GM18520 (cell line): ENCODE measurements around the gene TAF9B.
A peak's percentile ranks its signal among the peaks of the same experiment; 100 is the strongest.
"Not testable (repeated sequence)": the region's sequence is repeated elsewhere in the genome, so short reads cannot be mapped to it uniquely, and the experiment has no call there.

Experiments used
- ATAC-seq: cut with Tn5 transposase; IDR thresholded peaks from one replicate; pipeline ENCODE4 v1.9.1; 2021; ENCODE audit not compliant: unreplicated experiment

The TAF9B gene

DNA sequence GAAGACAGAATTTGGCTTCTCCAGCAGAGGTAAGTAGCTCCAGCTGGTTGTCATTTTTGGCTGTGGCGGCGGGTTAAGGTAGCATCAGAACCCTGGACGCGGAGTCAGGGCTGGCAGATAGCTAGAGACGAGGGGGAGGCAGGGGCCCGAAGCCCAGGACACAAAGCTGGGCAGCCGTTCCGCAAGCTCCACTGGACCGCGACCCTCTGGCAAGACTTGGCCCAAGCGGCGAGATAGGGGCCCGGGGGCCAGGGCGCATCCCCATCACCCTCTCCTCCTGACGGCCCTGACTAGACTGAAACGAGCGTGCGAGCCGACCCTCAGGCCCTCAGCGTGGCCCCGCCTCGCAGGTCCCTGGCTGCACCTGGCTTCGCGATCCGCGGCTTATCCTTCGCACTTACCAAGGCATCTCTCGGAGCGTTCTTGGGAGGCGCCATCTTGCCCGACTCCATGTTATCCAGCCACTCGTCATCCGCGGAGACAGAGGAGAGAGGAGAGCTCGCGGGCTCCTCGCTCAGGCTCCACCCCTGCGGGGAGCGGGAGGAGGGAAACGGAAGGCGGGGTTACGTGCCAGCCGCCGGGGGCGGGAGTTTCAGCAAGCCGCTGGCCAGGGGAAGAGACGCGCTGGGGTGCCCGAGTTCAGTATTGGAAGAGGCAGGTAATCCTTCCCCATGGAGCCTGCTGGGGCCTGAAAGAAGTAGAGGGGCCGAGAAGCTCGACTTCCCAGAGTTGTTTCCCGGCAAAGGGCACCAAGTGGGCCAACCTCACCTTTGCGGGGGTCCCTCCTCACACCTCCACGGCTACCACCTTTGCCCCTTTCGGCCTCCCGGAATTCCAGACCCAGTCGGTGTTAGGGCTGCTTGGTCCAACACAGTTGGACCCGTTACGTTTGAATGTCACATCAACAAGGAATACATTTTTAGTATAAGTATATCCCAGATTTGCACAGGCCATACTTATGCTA lies at the start of gene TAF9B:
Gene TAF9B, minus strand, starts transcription at position 491 of the 964 bp plus-strand sequence. Its CDS starts 39 bp downstream, at position 452.
- peak; percentile 91 for ATAC-seq

DNA sequence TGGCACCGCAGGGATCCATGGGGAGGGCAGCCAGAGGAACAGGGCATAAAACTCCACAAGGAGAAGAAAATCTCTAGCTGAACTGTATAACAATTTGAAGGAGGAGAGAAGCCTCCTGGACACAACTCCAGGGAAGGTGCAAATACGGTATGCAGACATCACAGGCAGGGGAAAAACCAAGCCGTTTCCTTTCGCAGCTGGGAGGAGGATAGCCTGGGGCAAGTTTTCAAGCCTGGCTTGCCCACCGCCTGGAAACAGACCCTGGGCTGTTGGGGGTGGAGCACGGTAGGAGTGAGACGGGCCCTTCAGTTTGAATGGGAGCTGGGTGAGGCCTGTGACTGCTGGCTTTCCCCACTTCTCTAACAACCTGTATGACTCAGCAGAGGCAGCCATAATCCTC lies 43.4 kb upstream of the TAF9B start:
- ATAC-seq: no peak

DNA sequence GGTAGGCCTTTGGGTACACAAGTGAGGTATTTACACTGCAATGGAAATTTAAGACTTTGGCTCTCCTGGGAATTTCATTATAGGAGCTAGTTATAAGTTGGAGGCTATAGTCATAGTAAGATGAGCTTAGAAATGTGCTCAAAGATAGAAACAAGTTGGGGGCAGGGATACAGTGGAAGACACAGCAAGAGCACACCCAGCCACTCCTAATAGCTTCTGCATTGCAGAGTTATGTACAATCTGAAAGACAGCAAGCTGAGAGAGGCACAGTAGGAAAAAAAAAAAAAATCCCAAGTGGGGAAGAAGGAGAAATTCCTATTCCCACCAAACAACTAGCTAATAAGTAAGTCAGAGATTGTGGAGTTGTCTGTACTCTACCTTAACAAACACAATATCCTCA lies 41.9 kb upstream of the TAF9B start:
- ATAC-seq: no peak

DNA sequence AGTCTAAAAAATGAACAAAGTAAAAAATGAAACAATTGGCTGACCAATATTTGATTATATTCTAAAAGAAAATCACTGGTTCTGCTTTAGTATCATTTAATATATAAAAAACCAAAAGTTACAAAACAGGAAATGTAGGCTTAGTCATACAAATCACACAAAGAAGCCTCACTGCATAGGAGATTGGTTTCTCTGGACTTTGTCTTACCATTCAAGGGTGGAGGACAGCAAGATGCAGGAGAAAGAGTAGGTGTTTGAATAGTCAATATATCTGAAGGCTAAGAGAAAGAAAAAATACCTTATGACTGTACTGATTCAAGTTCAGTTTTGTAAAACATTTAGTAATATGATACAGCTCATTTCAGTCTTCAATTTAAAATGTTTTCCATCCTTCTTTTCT lies 28.6 kb upstream of the TAF9B start:
- ATAC-seq: no peak

GRCh38 chrX:78165425-78165824 lies 26.0 kb upstream of the TAF9B start:
- ATAC-seq: no peak

- not testable (repeated sequence) for ATAC-seq
Measured at GRCh38 chrX:78163175-78163574, 23.7 kb upstream of the TAF9B start.

GRCh38 chrX:78160711-78161110 lies 21.3 kb upstream of the TAF9B start:
- not testable (repeated sequence) for ATAC-seq

DNA sequence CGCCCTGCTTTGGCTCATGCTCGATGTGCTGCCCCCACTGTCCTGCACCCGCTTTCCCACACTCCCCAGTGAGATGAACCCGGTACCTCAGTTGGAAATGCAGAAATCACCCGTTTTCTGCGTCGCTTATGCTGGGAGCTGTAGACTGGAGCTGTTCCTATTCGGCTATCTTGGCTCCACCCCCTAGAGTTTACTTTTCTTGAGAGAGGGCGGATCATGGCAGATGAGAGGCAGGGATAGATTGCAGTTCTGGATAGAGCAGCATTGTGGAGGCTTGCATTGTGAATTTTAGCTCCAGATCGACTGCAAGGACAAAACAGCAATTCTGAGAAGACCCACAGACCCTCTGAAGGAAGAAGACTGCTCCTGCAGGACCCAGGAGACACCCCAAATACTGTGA lies 18.4 kb upstream of the TAF9B start:
- not testable (repeated sequence) for ATAC-seq

DNA sequence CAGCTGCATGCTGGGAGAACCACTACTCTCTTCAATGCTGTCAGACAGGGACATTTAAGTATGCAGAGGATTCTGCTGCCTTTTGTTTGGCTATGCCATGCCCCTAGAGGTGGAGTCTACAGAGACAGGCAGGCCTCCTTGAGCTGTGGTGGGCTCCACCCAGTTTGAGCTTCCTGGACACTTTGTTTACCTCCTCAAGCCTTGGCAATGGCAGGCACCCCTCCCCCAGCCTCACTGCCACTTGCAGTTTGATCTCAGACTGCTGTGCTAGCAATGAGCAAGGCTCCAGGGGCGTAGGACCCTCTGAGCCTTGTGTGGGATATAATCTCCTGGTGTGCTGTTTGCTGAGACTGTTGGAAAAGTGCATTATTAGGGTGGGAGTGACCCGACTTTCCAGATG lies 17.9 kb upstream of the TAF9B start:
- not testable (repeated sequence) for ATAC-seq

DNA sequence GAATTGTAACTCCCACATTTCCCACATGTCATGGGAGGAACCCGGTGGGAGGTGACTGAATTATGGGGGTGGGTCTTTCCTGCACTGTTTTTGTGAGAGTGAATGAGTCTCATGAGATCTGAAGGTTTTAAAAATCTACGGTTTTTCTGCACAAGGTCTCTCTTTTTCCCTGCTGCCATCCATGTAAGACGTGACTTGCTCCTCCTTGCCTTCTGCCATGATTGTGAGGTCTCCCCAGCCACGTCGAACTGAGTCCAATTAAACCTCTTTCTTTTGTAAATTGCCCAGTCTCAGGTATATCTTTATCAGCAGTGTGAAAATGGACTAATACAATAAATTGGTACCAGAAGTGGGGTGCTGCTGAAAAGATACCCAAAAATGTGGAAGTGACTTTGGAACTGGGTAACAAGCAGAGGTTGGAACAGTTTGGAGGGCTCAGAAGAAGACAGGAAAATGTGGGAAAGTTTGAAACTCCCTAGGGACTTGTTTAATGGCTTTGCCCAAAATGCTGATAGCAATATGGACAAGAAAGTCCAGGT lies 7.6 kb upstream of the TAF9B start:
- ATAC-seq: not testable (repeated sequence)

- ATAC-seq: no peak
Measured at GRCh38 chrX:78140206-78140605, 756 bp upstream of the TAF9B start.

DNA sequence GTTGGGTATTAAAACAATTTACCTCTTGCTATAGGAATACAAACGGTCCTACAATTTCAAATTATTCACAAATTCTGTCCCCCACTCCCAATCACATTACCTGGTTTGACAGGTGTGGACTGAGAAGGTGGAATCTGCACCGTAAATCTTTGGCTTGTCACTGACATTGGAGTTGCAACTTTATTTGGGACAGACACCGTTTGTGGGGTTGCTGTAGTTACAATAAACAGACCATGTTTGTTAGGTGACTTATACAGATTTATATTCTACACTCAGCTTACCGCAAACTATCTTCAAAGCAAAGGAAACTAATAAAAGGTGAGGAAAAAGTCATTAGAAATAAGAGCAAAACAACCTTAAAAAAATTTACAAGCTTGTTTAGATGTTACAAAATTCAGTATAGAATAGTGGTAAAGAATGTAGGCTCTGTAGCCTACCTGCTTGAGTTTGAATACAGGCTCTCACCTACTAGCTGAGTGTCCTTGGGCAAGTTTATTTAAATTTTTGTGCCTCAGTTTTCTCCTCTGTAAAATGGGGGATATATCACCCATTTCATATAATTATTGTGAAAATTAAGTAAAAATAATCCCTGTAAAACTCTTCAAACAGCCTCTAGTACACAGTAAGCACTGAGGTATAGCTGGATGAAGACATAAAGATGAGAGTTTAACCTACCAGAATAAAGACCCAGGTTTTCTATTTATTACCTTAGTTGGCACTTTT lies 6.1 kb downstream of the TAF9B start:
- ATAC-seq: no peak

DNA sequence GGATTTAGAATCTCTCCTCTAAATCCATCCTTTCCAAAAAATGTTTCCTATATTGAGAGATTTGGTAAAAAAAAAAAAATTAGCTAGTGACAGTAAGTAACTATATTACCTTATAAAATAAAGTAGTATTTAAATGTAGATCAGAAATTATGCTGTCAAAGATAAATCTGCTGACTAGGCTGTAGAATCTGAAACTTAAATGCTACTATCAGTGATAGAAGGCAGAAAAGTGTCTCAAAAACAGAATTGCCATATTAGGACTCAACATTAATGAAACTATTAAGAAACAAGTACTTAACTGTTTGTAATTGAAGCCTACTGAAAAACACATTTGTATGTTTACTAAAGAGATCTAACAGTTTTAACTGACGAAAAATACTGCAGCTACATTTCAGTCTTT lies 8.3 kb downstream of the TAF9B start:
- ATAC-seq: no peak

GRCh38 chrX:78130396-78130795 lies 9.1 kb downstream of the TAF9B start:
- ATAC-seq: no peak

- ATAC-seq: no peak
Measured at GRCh38 chrX:78129714-78130113, 9.7 kb downstream of the TAF9B start.

DNA sequence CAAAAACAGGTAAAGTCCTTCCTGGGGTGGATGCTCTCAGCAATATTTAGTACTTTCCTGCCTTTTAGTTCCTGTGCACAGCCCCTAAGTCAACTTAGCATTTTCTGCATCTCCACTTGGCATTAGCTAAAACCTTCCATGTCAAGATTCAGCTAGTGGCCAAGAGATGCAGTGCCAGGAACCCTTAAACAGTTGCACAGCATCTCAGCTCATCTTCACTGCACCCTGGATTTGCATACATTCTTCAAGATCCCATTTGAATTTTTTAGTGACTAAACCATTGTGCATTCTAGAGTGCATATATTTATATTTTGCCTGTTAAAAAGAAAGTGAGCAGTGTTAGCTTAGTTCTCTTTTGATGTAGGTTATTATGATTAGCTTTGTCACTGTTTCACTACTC lies 13.7 kb downstream of the TAF9B start:
- not testable (repeated sequence) for ATAC-seq

DNA sequence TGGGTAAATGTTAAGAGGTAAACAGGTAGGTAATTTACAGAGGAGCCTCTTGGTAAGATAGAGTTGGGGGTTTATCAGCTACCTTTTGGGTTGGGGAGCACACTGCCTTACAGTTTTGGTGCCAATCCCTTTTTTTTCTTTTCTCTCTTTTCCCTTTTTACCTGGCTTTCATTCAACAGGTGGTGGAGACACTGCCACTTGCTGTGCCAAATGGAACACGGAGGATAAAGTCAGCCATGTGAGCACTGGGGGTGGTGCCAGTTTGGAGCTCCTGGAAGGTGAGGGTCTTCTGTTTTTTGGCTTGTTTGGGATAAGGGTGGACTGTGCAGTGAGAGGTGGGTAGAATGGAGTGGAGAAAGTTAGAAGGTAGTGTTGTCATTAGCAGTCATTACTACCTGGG lies 14.3 kb downstream of the TAF9B start:
- ATAC-seq: no peak

GRCh38 chrX:78124307-78124706 lies 15.1 kb downstream of the TAF9B start:
- ATAC-seq: no peak

DNA sequence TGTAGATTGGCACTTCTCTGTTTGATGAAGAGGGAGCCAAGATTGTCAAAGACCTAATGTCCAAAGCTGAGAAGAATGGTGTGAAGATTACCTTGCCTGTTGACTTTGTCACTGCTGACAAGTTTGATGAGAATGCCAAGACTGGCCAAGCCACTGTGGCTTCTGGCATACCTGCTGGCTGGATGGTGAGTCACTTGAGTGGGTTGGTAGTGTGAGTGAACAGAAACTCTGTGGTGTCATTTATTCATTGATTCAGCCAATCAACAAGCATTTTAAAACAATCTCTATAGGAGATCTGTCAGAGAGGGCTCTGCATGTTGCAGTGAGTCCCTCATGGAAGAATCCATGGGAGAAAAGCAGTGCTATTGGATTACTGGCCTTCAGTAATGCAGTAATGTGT lies 16.3 kb downstream of the TAF9B start:
- ATAC-seq: no peak

DNA sequence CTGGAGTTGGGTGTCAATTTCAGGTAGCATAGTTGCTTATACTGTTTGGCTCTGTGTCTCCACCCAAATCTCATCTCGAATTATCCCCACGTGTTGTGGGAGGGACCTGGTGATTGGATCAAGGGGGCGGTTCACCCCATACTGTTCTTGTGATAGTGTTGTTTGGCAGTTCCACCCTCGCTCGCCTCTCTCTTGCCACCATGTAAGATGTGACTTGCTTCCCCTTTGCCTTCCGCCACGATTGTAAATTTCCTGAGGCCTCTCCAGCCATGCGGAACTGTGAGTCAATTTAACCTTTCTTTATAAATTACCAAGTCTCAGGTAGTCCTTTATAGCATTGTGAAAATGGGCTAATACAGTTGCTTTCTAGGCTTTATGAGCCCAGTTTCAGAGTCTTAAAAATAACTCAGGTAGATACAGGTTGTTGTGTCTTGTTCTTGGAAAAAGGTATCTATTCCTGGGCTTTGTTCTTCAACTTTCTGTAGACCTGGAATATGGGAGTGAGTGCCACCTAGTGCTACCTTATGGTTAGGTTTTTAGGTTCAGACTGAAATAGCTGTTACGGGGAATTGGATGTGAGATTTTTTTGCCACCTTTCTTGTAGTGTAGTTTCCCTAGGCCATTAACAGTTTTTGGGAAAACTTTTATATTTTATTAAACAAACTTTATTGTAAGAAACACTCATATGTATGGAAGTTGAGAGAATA lies 19.8 kb downstream of the TAF9B start:
- no peak for ATAC-seq

- ATAC-seq: no peak
Measured at GRCh38 chrX:78118628-78119027, 20.8 kb downstream of the TAF9B start.
